SJCRH30 (cell line): ENCODE measurements around the gene NDUFS2. TPM values are rescaled to one million over a fixed set of nuclear protein-coding genes. Genes with fewer than 3 reads are reported as not detected.
"Not testable (repeated sequence)": the region's sequence is repeated elsewhere in the genome, so short reads cannot be mapped to it uniquely, and the experiment has no call there.

ENCODE experiments used
- DNase-seq, 2 experiments: peaks; one replicate each; pipeline ENCODE4 v3.0.0-alpha.2; 2015 to 2020
- H3K27ac ChIP-seq: fragments of 250-450 bp; sonication (Bioruptor Pico); 2 replicates; pipeline ENCODE4 v1.5.1; 2020; ENCODE audit warnings: mild to moderate bottlenecking, moderate library complexity
- H3K27me3 ChIP-seq: fragments of 250-450 bp; sonication (Bioruptor Pico); 2 replicates; pipeline ENCODE4 v1.5.1; 2020; ENCODE audit warnings: mild to moderate bottlenecking, moderate library complexity
- H3K36me3 ChIP-seq: fragments of 250-450 bp; sonication (Bioruptor Pico); 2 replicates; pipeline ENCODE4 v1.5.1; 2020; ENCODE audit warnings: mild to moderate bottlenecking, moderate library complexity
- H3K4me1 ChIP-seq: fragments of 250-450 bp; sonication (Bioruptor Pico); 2 replicates; pipeline ENCODE4 v1.5.1; 2020; ENCODE audit warnings: mild to moderate bottlenecking, moderate library complexity
- H3K4me3 ChIP-seq: fragments of 250-450 bp; sonication (Bioruptor Pico); 2 replicates; pipeline ENCODE4 v1.5.1; 2020; ENCODE audit warnings: mild to moderate bottlenecking, moderate library complexity
- H3K9me3 ChIP-seq: fragments of 250-450 bp; sonication (Bioruptor Pico); replicated peaks from 2 replicates; pipeline ENCODE4 v1.5.1; 2020; ENCODE audit warnings: mild to moderate bottlenecking, moderate library complexity
- total RNA-seq: library from RNA; depleted of rRNA; stranded (reverse); fragments of >200 nt; shearing (Covaris generic); gene quantifications from 2 replicates; pipeline ENCODE4 v1.2.3, GENCODE V29; 2014

The NDUFS2 gene
- total RNA-seq, 1 experiment from 2014 or later: 60.3 TPM

- Histone ChIP-seq H3K9me3 (no peaks in the 10 kb centered on the region), H3K27ac (no peak overlapping the region), H3K4me1 (peaks cover 8% of the 10 kb centered on the region), H3K27me3 (no peaks in the 10 kb centered on the region), H3K4me3 (peak overlapping the region; percentile 80), H3K36me3 (no peaks in the 10 kb centered on the region)
- peak; percentile 73 to 85 for DNase-seq
Measured at GRCh38 chr1:161227196-161227871, 25.2 kb downstream of the NDUFS2 start.

- Histone ChIP-seq H3K36me3 (no peaks in the 10 kb centered on the region), H3K9me3 (no peaks in the 10 kb centered on the region), H3K27ac (no peak overlapping the region), H3K4me3 (no peak overlapping the region), H3K27me3 (no peaks in the 10 kb centered on the region), H3K4me1 (peaks cover 8% of the 10 kb centered on the region)
- DNase-seq: no peak
Measured at GRCh38 chr1:161228032-161228431, 25.9 kb downstream of the NDUFS2 start.

- Histone ChIP-seq H3K27me3 (no peaks in the 10 kb centered on the region), H3K4me3 (no peak overlapping the region), H3K4me1 (peaks cover 7% of the 10 kb centered on the region), H3K27ac (no peak overlapping the region), H3K36me3 (no peaks in the 10 kb centered on the region), H3K9me3 (no peaks in the 10 kb centered on the region)
- DNase-seq: no peak
Measured at GRCh38 chr1:161229896-161230295, 27.7 kb downstream of the NDUFS2 start.

- no peaks in the 10 kb centered on the region for H3K27me3 ChIP-seq
- H3K4me3 ChIP-seq: no peak overlapping the region
- no peaks in the 10 kb centered on the region for H3K36me3 ChIP-seq
- DNase-seq: no peak
- H3K4me1 ChIP-seq: peaks cover 2% of the 10 kb centered on the region
- no peak overlapping the region for H3K27ac ChIP-seq
- H3K9me3 ChIP-seq: no peaks in the 10 kb centered on the region
Measured at GRCh38 chr1:161230762-161231161, 28.6 kb downstream of the NDUFS2 start.

GRCh38 chr1:161233102-161233501, 30.9 kb downstream of the NDUFS2 start:
- Histone ChIP-seq H3K27me3 (no peaks in the 10 kb centered on the region), H3K4me1 (no peaks in the 10 kb centered on the region), H3K27ac (no peak overlapping the region), H3K9me3 (no peaks in the 10 kb centered on the region), H3K4me3 (no peak overlapping the region), H3K36me3 (no peaks in the 10 kb centered on the region)
- DNase-seq: no peak

- no peaks in the 10 kb centered on the region for H3K4me1 ChIP-seq
- H3K27me3 ChIP-seq: no peaks in the 10 kb centered on the region
Measured at GRCh38 chr1:161235957-161236775, 34.0 kb downstream of the NDUFS2 start.

GRCh38 chr1:161238039-161238473, 35.9 kb downstream of the NDUFS2 start, which contains the start of gene NR1I3:
Gene NR1I3, minus strand, starts transcription at chr1:161238203. Its CDS starts 1,638 bp downstream, at chr1:161236565.
- Histone ChIP-seq H3K9me3 (no peaks in the 10 kb centered on the region), H3K27me3 (no peaks in the 10 kb centered on the region), H3K4me3 (no peak within 1 kb of the TSS), H3K27ac (no peak within 1 kb of the TSS), H3K4me1 (no peaks in the 10 kb centered on the region), H3K36me3 (no peaks in the 10 kb centered on the region)
- DNase-seq: no peak

More at GRCh38 chr1:161235957-161236775, 34.0 kb downstream of the NDUFS2 start:
- no peak overlapping the region for H3K4me3 ChIP-seq
- DNase-seq: no peak
- H3K36me3 ChIP-seq: no peaks in the 10 kb centered on the region
- no peaks in the 10 kb centered on the region for H3K9me3 ChIP-seq
- H3K27ac ChIP-seq: no peak overlapping the region

GRCh38 chr1:161241682-161242081, 39.5 kb downstream of the NDUFS2 start:
- Histone ChIP-seq H3K4me3 (no peak overlapping the region), H3K36me3 (no peaks in the 10 kb centered on the region), H3K27ac (no peak overlapping the region), H3K27me3 (no peaks in the 10 kb centered on the region), H3K9me3 (no peaks in the 10 kb centered on the region), H3K4me1 (no peaks in the 10 kb centered on the region)
- no peak for DNase-seq

GRCh38 chr1:161242313-161242712, 40.1 kb downstream of the NDUFS2 start:
- no peaks in the 10 kb centered on the region for H3K27me3 ChIP-seq
- no peaks in the 10 kb centered on the region for H3K36me3 ChIP-seq
- no peaks in the 10 kb centered on the region for H3K9me3 ChIP-seq
- H3K4me3 ChIP-seq: no peak overlapping the region
- no peak overlapping the region for H3K27ac ChIP-seq
- DNase-seq: no peak
- no peaks in the 10 kb centered on the region for H3K4me1 ChIP-seq

- no peak for DNase-seq
- Histone ChIP-seq H3K27me3 (no peaks in the 10 kb centered on the region), H3K36me3 (no peaks in the 10 kb centered on the region), H3K9me3 (no peaks in the 10 kb centered on the region), H3K4me3 (no peak overlapping the region), H3K4me1 (no peaks in the 10 kb centered on the region), H3K27ac (no peak overlapping the region)
Measured at GRCh38 chr1:161244888-161245287, 42.7 kb downstream of the NDUFS2 start.

- not testable (repeated sequence) for H3K4me3 ChIP-seq, H3K27ac ChIP-seq, H3K4me1 ChIP-seq, DNase-seq, H3K9me3 ChIP-seq, H3K36me3 ChIP-seq, H3K27me3 ChIP-seq
Measured at GRCh38 chr1:161250100-161250499, 47.9 kb downstream of the NDUFS2 start.

- Histone ChIP-seq H3K27me3 (no peaks in the 10 kb centered on the region), H3K4me1 (no peaks in the 10 kb centered on the region), H3K36me3 (no peaks in the 10 kb centered on the region), H3K9me3 (no peaks in the 10 kb centered on the region), H3K27ac (no peak overlapping the region), H3K4me3 (no peak overlapping the region)
- DNase-seq: no peak
Measured at GRCh38 chr1:161250829-161251228, 48.7 kb downstream of the NDUFS2 start.

- H3K4me1 ChIP-seq: no peaks in the 10 kb centered on the region
- DNase-seq: no peak
- H3K9me3 ChIP-seq: no peaks in the 10 kb centered on the region
- H3K27me3 ChIP-seq: no peaks in the 10 kb centered on the region
- H3K27ac ChIP-seq: no peak overlapping the region
- no peaks in the 10 kb centered on the region for H3K36me3 ChIP-seq
- H3K4me3 ChIP-seq: no peak overlapping the region
Measured at GRCh38 chr1:161251579-161251978, 49.4 kb downstream of the NDUFS2 start.

GRCh38 chr1:161255302-161255701, 53.1 kb downstream of the NDUFS2 start:
- not testable (repeated sequence) for H3K4me3 ChIP-seq, DNase-seq, H3K9me3 ChIP-seq, H3K4me1 ChIP-seq, H3K36me3 ChIP-seq, H3K27ac ChIP-seq, H3K27me3 ChIP-seq

GRCh38 chr1:161255955-161256520, 53.9 kb downstream of the NDUFS2 start:
- not testable (repeated sequence) for H3K27me3 ChIP-seq, DNase-seq, H3K27ac ChIP-seq, H3K4me1 ChIP-seq, H3K4me3 ChIP-seq, H3K36me3 ChIP-seq, H3K9me3 ChIP-seq
